GM13977 (cell line): Measurements from ENCODE around the gene EMC1.

Experiments used
- DNase-seq: peaks from one replicate; pipeline ENCODE4 v3.0.0; 2012; ENCODE audit warnings: low spot score
- CTCF ChIP-seq: IDR thresholded peaks from 2 replicates; pipeline ENCODE4 v1.5.1; 2012; ENCODE audit warnings: mild to moderate bottlenecking, control low read depth; ENCODE audit not compliant: insufficient read depth; ENCODE audit errors: extremely low read depth, missing control alignments
- in situ Hi-C: fragments of 300-500 bp; cut with MboI; formaldehyde crosslinking; loops from one replicate; pipeline ENCODE4 v1.12.0; 2022; ENCODE audit warnings: low sequenced_read_pairs, low pct_unique_long_range_greater_than_20kb, mixed read lengths, inconsistent platforms; ENCODE audit not compliant: unreplicated experiment

EMC1 gene

GRCh38 chr1:19197845-19198244 lies 53.5 kb downstream of the EMC1 start:
- TF ChIP-seq CTCF, result no peak
- DNase-seq, result no peak
- in situ Hi-C loops, result no loop called here

GRCh38 chr1:19196331-19196730 lies 55.0 kb downstream of the EMC1 start:
- no peak for DNase-seq
- in situ Hi-C loops, result no loop called here
- TF ChIP-seq CTCF, result no peak

GRCh38 chr1:19193004-19193403 lies 58.3 kb downstream of the EMC1 start:
- in situ Hi-C loops, result no loop called here
- DNase-seq, result no peak
- TF ChIP-seq CTCF, result no peak

DNA sequence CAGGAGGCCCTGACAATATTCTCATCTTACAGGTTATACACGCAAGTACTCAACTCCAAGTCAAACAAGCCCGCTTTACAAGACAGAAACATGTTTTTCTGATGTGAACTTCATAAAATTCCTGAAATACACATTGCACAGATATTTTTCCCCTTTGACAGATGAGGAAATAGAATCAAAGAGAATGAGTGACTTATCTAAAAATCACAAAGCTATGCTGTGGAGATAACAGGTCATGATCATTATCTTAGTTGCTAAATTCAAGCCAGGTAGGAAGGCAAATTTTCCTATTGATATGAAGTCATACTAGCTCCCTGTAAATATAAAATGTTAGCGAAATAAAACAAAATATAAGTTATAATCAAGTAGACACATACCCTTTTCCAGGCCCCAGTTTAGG lies 59.5 kb downstream of the EMC1 start:
- in situ Hi-C loops, result no loop called here
- DNase-seq, result no peak
- TF ChIP-seq CTCF, result no peak

GRCh38 chr1:19190468-19190867 lies 60.9 kb downstream of the EMC1 start:
- in situ Hi-C loops, result no loop called here
- no peak for TF ChIP-seq CTCF
- DNase-seq, result no peak

DNA sequence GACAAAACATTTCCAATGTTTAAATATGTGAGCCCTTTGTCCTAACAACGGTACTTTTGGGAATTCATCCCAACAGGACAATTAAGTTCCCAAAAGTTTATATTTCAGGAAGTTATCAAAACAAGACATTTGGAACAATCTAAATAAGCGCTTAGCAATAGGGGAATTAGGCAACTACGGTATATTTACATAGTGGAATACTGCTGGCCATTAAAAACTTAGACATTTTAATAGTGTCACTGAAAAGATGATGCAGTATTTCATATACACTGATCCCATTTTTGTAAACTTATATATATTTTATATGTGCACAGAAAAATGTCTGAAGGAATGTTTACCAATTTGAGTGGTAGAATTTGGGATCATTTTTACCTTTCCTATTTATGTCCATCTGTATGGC lies 62.1 kb downstream of the EMC1 start:
- DNase-seq, result no peak
- TF ChIP-seq CTCF, result no peak
- in situ Hi-C loops, result no loop called here

- DNase-seq, result no peak
- no peak for TF ChIP-seq CTCF
- in situ Hi-C loops, result no loop called here
Measured at GRCh38 chr1:19187852-19188251, 63.5 kb downstream of the EMC1 start.
